NCI-H2227 (cell line): ENCODE measurements around the gene AKR7A3.
"Not testable (repeated sequence)": the region's sequence is repeated elsewhere in the genome, so short reads cannot be mapped to it uniquely, and the experiment has no call there.

Source experiments
- DNase-seq: peaks from one replicate; lab custom pipeline; 2025; ENCODE audit not compliant: unreplicated experiment; lab: John Stamatoyannopoulos, UW

Gene AKR7A3

DNA sequence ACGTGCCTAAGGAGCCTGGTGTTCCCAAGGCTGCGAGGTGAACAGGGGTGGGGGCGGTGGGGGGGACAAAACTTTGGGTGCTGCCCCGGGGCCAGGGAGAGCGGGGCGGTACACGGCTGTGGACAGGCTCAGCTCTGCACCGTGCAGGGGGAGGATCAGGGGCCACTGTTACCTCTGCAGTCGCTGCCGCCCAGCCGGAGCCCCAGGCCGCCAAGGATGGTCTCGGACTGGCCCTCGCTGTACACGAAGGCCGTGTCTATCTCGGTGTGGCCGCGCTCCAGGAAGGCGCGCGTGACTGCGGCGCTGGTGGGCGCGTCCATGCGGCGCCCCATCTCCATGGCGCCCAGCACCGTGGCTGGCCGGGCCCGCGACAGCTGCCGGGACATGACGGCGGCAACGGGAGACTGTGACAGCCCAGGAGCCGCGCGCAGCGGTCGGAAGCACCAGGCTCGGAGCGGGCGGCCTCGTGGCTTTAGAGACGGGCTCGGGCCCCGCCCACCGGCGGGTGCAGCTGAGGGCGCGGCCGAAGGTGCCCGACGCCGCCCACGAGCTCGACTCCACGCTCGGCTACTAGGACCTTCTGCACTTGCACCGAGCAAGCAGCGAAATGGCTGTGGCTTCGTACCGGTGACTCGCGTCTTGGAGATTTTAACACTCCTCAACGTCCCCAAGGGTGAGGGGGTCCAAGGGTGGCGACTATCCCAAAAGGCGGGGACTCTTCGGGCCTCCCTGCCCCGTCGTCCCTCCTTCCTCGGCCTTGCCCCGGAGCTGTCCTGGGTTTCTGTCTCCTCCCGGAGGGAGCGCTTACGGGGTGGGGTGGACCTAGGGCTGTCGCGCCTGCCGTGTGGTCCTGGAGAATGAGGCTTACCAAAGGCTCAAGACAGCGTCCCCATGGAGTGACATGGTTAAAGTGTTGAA lies at the start of gene AKR7A3:
Gene AKR7A3, minus strand, starts transcription at position 447 of the 918 bp plus-strand sequence. Its CDS starts 61 bp downstream, at position 386.
- not testable (repeated sequence) for DNase-seq

DNA sequence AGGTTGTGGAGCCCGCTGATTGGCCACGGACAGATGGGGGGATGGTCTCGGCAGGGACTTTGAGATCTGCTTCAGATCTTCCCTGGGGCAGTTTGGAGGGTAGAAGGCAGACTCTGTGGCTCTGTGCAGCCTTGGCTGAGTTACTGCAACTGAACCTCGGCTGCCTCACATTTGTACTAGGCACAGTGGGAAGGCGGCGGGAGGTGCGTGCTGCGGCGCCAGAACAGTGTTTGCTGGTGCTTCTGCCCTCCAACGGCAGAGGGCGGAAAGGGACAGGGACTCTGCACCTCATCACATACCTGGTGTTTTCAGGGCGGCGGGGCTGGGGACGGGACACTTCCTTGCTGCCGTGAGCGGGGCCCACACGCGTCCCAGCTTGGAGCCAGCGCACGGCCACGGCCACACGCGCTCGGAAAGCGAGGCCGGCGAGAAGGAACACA lies 49.8 kb upstream of the AKR7A3 start:
- DNase-seq: no peak

DNA sequence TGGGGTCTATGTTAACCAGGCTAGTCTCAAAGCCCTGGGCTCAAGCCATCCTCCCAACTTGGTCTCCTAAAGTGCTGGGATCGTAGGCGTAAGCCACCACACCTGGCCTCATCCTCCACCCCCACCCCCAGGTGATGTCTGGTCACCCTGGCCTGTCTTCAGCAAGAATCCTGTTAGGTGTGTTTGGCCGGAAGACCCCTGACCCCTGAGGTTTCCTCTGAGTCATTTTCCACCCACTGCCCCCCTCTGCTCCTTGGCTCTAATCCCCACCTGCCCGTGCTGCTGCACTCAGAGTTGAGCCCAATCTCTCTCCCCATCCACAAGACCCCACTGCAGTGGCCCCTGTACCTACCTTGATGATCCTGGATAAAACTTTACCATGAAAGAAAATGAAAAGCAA lies 48.7 kb upstream of the AKR7A3 start:
- no peak for DNase-seq

DNA sequence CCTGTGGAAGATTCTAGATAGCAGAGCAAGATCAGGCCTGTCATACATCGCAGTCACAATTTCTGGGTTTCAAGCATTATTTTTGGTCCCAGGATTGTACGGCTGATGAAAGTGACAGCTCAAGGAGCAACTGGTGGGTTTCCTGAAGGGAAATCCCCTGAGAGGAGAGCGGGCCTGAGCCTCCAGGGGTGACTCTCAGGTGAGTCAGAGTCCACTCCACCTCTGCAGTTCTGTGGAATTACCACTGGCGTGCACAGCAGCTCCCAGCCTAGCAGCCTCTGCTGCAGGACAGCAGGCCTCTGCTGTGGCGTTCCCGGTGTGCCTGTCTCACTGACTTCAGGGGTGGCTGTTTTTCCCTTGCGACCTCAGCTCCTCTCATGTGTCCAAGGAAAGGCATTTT lies 48.0 kb upstream of the AKR7A3 start:
- no peak for DNase-seq

DNA sequence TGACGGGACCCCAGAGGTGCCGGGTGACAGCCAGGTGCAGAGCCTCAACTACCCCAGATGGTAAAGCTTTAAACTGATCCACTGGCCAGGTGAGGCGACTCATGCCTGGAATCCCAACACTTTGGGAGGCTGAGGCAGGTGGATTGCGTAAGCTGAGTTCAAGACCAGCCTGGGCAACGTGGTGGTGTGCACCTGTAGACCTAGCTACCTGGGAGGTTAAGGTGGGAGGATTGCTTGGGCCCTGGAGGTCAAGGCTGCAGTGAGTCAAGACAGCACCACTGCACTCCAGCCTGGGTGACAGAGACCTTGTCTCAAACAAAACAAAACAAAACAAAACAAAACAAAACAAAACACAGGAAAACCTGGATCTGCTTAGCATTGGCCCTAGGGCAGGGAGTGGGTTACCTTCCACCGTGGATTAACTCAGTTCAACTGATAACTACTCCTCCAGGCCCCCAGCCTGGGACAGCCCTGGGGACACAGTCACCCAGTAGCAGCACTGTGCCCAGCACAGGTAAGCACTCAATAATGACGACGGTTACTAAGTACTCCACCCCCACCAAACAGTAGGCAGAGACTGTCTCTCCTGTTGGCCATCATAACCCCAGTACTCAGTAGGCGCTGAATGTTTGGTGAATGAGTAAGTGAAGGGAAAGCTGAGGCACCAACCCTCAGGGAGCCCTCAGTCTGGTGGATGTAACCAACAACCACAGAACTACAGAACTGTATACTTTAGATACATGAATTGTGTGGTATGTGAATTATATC lies 45.2 kb upstream of the AKR7A3 start:
- no peak for DNase-seq

DNA sequence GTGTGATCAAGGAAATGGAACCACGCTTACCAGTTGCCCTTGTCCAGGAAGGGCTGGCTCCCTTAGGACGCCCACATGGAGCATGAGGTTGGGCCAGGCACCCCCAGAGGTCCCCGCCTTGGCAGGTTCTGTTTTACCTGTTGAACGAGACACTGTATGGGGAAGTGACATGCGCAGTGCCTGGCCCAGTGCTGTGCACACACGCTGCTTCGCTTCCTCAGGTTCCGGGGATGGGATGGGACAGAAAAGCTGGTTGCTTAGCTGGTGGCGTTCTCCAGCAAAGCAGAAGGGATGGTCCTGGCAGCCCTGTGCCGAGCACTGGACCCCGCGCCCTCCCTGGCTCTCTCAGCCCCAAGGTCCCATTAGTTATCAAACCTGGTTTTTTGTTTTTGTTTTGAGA lies 44.3 kb upstream of the AKR7A3 start:
- DNase-seq: no peak

DNA sequence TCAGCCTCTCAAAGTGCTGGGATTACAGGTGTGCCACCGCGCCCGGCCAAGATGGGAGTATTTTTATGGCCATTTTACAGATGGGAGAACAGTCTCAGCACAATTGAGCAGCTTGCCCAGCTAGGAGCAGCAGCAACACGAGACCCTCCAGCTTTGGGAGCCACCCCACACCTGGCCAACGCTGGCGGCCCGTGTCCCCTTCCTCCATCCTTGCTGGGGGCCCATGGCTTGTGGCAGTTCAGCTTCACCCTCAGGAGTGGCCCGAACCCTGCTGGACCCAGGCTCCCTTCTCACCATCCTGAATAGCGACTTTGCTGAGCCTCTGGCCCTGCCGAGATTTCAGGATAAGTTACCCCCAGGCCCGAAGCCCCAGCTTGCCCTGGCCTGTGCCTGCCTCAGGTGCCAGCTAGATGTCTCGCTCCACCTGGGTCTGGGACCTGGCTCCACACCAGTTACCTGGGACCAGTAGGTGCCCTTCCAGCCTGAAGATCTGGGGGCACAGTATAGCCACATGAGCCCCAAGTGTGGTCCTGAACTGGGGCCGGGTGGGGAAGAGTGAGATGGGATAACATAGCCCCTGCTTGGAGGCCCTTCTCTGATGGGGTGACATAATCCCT lies 42.8 kb upstream of the AKR7A3 start:
- no peak for DNase-seq

DNA sequence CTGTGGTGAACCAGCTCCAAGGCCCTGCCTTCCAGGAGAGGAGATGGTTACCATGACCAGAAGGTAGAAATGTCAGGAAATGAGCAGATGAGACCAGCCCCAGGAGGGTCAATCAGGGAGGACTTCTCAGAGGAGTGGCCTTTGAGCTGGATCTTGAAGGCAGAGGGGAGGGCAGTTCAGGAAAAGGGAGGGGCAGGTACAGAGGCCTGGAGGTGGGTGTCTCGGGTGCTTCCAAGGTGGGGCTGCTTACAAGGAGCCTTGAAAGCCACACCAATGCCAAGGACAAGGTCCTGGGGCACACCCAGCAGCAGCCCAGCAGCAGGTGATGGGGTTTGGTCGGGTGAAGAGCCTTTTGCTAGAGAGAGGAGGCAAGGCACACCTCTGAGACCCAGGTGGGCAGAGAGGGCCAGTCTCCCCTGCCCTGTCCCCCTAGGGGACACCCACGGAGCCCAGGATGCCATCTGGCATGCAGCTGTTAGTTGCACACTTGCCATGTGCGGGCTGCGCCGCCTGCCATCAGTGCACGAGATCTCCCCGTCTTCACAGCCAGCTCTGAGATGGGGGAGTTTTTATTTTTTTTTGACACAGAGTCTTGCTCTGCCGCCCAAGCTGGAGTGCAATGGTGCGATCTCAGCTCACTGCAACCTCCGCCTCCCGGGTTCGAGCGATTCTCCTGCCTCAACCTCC lies 42.0 kb upstream of the AKR7A3 start:
- no peak for DNase-seq

DNA sequence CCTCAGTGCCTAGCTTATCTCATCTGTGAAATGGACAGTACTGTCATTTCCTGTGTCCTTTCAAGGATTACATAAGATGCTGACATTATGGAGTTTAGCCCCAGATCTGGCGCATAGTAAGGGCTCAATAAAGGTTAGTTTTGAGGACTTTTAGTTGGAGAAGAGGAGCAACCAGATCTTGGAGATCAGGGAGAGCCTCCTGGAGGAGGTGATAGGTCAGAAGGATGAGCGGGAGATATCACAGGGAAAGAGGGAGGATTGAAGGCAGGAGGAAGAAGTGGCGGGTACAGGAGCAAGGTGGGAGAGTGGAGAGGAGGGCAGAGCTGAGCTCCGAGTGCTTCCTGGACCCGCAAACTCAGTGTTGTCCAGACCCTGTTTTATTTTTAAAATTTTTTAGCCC lies 41.0 kb upstream of the AKR7A3 start:
- DNase-seq: no peak

DNA sequence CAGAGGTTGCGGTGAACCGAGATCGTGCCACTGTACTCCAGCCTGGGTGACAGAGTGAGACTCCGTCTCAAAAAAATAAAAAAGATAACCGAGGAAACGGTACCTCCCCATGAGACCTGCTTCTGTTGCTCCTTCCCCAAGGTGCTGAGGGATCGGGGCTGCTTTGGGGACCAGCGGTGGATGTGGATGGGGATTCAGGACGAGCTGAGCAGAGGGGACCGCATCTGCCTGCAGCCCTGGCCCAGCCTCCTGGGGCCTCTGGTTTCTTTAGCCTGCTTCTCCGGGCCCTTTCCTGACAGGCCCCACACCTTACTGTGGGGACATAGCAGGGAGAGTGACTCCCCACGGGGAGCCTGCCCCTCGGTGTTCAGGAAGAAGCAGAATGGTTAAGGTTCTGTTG lies 40.6 kb upstream of the AKR7A3 start:
- no peak for DNase-seq

DNA sequence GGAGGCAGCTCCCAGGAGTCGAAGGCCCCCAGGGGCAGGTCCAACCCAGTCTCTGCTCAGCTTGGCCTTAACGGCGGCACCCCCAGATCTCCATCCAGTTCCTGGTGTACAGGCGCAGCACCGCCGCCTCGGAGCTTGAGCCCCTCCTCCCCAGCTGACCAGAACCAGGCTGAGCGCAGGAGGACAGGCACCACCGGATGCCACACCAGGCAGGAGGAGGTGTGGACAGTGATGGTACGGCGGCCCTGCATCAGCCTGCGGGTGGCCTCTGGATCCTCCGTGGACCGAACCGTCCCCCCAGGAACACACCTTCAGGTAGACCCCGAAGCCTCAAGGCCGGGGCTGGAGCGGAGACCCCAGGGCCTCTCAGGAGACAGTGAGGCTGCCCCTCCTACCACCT lies 39.9 kb upstream of the AKR7A3 start:
- no peak for DNase-seq

DNA sequence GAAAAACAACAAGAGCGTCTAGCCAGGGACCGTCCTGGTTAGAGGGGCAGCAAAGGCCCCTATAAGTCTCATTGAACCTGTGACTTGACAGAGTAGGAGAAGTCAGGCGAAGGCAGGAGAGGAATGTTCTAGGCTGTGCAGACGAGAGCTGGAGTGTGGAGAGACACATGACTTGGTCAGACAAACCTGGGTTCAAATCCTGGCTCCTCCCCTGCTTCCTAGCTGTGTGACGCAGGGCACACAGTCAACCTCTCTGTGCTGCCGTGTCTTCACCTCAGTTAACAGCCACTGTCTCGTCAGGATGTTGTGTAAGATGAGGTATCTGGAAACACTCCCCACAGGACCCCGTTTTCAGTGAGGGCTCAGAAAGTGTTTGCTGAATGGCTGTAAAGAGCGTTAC lies 39.2 kb upstream of the AKR7A3 start:
- no peak for DNase-seq

DNA sequence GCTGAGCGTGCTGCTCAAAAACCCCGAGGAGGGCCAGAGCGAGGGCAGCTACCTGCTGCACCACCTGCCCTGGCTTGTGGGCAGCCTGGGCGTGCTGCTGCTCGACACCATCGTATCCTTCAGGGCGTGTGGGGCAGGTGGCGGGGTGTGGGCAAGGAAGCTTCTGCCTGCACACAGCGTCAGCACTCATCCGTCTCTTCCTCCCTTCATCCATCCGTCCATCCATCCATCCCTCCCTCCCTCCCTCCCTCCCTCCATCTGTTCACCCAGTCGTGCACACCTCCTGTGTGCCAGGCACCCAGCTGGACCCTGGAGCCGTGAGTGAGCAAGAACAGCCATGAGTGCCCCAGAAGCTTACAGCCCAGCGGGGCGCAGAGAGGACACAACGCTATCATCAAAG lies 38.7 kb upstream of the AKR7A3 start:
- DNase-seq: no peak

DNA sequence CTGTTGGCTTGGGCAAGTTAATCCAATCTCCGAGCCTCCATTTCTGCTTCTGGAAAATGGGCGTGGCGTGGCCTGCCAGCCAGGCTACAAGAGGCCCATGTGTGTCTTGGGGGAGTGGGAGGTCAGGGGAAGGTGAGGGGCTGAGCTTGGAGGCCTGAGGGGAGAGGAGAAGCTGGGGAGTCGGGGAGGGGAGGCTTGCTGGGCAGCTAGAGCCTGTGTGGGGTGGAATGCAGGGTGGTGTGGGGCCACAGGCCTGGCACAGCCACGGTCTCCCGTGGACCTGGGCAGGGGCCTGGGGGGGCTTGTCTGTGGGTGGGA lies 38.1 kb upstream of the AKR7A3 start:
- DNase-seq: no peak

DNA sequence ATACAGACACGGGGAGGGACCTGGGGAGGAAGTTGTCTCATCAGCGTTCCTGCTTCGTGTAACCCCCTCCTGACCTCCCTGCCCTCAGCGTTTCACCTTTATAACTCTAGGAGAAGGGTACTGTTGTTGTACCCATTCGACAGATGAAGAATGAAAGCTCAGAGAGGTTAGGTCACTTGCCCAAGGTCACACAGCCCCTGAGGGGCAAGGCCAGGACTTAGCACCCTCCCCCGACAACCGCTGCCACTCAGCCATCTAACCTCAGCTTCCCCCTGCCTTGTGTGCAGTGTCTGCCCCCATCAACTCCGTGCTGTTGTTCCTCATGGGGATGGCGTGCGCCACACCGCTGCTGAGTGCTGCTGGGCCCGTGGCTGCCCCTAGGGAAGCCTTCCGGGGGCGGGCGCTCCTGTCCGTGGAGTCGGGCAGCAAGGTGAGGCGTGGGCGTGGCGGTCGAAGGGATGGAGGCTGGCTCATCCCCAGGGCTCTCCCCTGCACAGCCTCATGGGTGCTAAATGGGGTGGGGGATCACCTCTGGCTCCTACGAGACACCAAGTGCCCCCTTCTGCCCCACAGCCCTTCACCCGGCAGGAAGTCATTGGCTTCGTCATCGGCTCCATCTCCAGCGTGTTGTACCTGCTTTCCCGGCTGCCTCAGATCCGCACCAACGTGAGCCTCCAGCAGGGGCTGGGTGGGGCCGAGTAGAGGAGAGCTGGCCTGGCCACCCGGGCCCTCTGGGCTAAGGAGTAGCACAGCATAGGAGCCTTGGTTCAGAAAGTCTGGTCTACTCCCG lies 37.6 kb upstream of the AKR7A3 start:
- DNase-seq: no peak

DNA sequence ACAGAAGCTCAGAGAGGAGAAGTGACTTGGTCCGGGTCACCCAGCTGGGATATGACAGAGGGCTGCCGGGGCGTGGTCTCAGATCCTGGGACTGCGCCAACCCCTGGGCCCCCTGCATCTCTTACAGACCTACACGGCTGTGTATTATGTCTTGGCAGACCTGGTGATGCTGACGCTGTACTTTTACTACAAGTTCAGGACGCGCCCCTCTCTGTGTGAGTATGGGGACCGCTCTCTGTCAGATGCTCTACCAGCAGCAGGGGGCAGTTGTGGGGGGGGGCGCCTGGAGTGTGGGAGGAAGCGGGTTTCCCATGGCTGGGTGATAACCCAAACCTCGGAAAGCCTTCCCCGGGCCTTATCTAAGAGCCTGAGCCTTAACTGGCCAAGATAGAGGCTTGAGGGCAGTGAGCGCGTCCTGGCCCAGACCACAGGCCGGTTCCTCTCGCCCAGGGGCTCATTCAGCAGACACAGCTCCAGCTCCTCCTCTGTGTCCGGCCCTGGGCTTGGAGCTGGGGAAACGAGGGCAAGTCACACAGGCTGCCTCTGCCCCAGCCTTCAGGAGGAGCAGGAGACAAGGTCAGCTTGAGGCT lies 36.9 kb upstream of the AKR7A3 start:
- no peak for DNase-seq

DNA sequence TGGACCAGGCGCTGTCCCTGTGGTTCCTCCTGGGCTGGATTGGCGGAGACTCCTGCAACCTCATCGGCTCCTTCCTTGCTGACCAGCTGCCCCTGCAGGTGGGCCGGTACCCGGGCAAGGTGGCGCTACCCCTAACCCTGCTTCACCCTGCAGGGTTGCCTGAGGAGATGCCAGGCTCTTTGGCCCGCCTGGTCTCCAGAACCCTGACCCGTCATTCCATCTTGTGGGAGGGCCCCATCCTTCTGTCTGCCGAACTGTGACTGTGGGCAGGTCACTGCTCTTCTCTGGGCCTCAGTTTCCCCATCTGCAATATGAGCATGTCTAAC lies 36.1 kb upstream of the AKR7A3 start:
- no peak for DNase-seq

DNA sequence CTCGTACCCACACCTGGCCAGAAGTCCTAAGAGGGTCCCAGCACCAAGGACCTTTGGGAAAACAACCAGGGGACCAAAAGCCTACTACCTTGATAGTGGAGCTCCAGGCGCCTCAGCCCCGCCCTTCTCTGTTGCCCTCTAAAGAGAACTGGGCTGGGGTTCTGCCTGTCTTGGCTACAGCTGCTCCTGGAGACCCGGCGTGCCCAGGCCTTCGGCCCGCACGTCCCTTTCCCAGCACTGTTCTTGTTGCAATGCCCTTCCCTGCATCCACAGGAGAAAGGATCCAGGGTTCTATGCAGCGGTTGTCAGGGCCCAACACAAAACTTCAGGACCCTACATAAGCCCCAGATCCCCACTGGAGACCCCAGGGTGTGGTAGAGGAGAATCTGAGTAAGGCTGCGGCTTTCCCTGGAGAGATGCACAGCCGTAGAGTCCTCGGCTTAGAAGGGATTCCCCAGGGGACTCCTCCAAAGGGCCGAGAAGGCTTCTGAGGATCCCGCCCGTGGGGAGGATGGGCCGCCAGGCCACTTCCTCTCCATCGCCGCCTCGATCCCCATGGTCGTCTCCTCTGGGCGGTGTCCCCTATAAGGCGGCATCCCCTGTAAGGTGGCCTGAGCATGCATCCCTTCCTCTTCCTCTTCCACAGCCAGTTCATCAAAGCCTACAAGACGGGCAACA lies 35.6 kb upstream of the AKR7A3 start:
- DNase-seq: no peak

DNA sequence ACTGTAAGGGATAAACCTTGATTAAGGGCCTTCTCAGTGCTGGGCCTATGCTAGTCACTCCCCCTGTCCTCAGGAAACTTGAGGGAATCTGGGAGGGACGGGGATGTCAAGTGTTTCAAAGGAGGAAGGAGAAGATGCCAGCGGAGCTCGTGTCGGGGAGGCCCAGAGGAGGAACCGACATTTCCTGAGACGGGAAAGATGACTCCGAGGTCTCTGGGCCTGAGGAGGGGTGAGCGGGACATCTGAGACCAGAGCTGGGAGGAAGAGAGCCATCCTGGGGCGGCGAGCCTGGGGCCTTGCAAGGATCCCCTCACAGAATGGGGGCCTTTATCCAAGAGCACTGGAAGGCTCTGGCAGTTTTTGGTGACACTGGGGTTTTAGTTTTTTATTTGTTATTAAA lies 33.9 kb upstream of the AKR7A3 start:
- DNase-seq: no peak

DNA sequence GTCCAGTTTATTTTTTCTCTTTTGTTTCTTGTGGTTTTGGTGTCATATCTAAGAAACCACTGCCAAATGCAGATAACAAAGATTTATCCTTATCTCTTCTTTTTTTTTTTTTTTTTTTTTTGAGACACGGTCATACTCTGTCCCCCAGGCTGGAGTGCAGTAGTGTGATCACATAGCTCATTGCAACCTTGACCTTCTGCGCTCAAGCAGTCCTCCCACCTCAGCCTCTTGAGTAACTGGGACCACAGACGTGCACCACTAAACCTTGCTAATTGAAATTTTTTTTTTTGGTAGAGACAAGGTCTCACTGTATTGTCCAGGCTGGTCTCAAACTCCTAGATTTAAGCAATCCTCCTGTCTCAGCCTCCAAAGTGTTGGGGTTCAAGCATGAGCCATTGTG lies 32.5 kb upstream of the AKR7A3 start:
- DNase-seq: no peak
